H1 (cell line): ENCODE data around the gene FOXM1. TPM values are rescaled to one million over a fixed set of nuclear protein-coding genes. Genes with fewer than 3 reads are reported as not detected.

Experiments
- BACH1 ChIP-seq: IDR thresholded peaks from 2 replicates; pipeline ENCODE4 v1.6.1; 2012; ENCODE audit warnings: low read length, improper control_type of control experiment
- CEBPB ChIP-seq: IDR thresholded peaks from 2 replicates; pipeline ENCODE4 v1.6.1; 2012; ENCODE audit warnings: low read depth, low read length
- GABPA ChIP-seq: IDR thresholded peaks from 2 replicates; pipeline ENCODE4 v1.6.1; 2011; ENCODE audit warnings: mild to moderate bottlenecking, low read length, moderate library complexity, borderline replicate concordance; ENCODE audit not compliant: insufficient read depth
- GTF2F1 ChIP-seq: IDR thresholded peaks from 2 replicates; pipeline ENCODE4 v1.6.1; 2012; ENCODE audit warnings: low read depth, low read length, improper control_type of control experiment, borderline replicate concordance
- HDAC6 ChIP-seq: IDR thresholded peaks from one replicate; pipeline ENCODE4 v1.7.1; 2012; ENCODE audit warnings: low read depth, mild to moderate bottlenecking, inconsistent platforms, low read length, moderate library complexity
- POLR2A ChIP-seq, 2 experiments: IDR thresholded peaks; 1 replicate in 1 of 2; 2 replicates in 1 of 2; pipeline ENCODE4 v1.6.1; 2011; ENCODE audit warnings: low read depth in 2 of 2, low read length in 2 of 2, mild to moderate bottlenecking in 2 of 2; ENCODE audit errors: control extremely low read depth in 1 of 2
- RBBP5 ChIP-seq: IDR thresholded peaks from 2 replicates; pipeline ENCODE4 v1.7.1; 2012; ENCODE audit warnings: low read depth, mild to moderate bottlenecking, inconsistent platforms, low read length, moderate library complexity, borderline replicate concordance
- SP2 ChIP-seq: IDR thresholded peaks from 2 replicates; pipeline ENCODE4 v1.6.1; 2012; ENCODE audit warnings: mild to moderate bottlenecking, low read length, inconsistent platforms
- polyA plus RNA-seq, 7 experiments: library from polyadenylated mRNA; depleted of rRNA in 3 of 7; stranded (reverse) in 5 of 7; unstranded in 2 of 7; fragments of >200 nt in 5 of 7; fragments of 200-250 nt in 2 of 7; gene quantifications; 1 replicate in 5 of 7; 2 replicates in 1 of 7; 4 replicates in 1 of 7; pipeline versions ENCODE4 v1.2.1 to v1.2.3, GENCODE V29; 2011 to 2013; ENCODE audit warnings: missing spikeins in 2 of 7, mixed read lengths in 2 of 7
- total RNA-seq: library from RNA; stranded (reverse); fragmentation: NEBNext Ultra II Directional; extraction: Animal tissue kit (Norgen Biotek cat#: 25700); gene quantifications from 2 replicates; pipeline ENCODE4 v1.2.1, GENCODE V29; 2021
- TF ChIP-seq, protein P1 (sequence below): fragments of 300-600 bp; sonication (generic); IDR thresholded peaks from 2 replicates; pipeline ENCODE4 v1.7.1; 2012; ENCODE audit warnings: low read length, moderate library complexity, mild to moderate bottlenecking, inconsistent platforms; ENCODE audit not compliant: insufficient replicate concordance
- TF ChIP-seq, protein P2 (sequence below): IDR thresholded peaks from 2 replicates; pipeline ENCODE4 v1.6.1; 2012; ENCODE audit warnings: inconsistent platforms

The FOXM1 gene
- total and polyA plus RNA-seq, 2 of the 8 experiments (the other 6 are each of a cell fraction or from before 2014, with no cell fraction given), result 58.1 to 121 TPM

DNA sequence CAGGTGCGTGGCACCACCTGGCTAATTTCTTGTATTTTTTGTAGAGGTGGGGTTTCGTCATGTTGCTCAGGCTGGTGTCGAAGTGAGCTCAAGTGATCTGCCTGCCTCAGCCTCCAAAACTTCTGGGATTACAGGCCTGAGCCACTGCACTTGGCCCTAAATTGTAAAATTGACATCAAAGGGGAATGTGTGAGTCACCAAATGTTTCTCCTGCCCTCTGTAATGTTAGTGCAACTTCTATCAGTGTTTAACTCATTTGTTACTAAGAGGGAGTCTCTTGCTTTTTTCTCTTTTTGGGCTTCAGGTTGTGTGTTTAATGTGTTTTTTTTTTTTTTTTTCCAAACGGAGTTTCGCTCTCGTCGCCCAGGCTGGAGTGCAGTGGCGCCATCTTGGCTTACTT is 16.0 kb upstream of the FOXM1 start (continued):
- TF ChIP-seq, protein P1, sequence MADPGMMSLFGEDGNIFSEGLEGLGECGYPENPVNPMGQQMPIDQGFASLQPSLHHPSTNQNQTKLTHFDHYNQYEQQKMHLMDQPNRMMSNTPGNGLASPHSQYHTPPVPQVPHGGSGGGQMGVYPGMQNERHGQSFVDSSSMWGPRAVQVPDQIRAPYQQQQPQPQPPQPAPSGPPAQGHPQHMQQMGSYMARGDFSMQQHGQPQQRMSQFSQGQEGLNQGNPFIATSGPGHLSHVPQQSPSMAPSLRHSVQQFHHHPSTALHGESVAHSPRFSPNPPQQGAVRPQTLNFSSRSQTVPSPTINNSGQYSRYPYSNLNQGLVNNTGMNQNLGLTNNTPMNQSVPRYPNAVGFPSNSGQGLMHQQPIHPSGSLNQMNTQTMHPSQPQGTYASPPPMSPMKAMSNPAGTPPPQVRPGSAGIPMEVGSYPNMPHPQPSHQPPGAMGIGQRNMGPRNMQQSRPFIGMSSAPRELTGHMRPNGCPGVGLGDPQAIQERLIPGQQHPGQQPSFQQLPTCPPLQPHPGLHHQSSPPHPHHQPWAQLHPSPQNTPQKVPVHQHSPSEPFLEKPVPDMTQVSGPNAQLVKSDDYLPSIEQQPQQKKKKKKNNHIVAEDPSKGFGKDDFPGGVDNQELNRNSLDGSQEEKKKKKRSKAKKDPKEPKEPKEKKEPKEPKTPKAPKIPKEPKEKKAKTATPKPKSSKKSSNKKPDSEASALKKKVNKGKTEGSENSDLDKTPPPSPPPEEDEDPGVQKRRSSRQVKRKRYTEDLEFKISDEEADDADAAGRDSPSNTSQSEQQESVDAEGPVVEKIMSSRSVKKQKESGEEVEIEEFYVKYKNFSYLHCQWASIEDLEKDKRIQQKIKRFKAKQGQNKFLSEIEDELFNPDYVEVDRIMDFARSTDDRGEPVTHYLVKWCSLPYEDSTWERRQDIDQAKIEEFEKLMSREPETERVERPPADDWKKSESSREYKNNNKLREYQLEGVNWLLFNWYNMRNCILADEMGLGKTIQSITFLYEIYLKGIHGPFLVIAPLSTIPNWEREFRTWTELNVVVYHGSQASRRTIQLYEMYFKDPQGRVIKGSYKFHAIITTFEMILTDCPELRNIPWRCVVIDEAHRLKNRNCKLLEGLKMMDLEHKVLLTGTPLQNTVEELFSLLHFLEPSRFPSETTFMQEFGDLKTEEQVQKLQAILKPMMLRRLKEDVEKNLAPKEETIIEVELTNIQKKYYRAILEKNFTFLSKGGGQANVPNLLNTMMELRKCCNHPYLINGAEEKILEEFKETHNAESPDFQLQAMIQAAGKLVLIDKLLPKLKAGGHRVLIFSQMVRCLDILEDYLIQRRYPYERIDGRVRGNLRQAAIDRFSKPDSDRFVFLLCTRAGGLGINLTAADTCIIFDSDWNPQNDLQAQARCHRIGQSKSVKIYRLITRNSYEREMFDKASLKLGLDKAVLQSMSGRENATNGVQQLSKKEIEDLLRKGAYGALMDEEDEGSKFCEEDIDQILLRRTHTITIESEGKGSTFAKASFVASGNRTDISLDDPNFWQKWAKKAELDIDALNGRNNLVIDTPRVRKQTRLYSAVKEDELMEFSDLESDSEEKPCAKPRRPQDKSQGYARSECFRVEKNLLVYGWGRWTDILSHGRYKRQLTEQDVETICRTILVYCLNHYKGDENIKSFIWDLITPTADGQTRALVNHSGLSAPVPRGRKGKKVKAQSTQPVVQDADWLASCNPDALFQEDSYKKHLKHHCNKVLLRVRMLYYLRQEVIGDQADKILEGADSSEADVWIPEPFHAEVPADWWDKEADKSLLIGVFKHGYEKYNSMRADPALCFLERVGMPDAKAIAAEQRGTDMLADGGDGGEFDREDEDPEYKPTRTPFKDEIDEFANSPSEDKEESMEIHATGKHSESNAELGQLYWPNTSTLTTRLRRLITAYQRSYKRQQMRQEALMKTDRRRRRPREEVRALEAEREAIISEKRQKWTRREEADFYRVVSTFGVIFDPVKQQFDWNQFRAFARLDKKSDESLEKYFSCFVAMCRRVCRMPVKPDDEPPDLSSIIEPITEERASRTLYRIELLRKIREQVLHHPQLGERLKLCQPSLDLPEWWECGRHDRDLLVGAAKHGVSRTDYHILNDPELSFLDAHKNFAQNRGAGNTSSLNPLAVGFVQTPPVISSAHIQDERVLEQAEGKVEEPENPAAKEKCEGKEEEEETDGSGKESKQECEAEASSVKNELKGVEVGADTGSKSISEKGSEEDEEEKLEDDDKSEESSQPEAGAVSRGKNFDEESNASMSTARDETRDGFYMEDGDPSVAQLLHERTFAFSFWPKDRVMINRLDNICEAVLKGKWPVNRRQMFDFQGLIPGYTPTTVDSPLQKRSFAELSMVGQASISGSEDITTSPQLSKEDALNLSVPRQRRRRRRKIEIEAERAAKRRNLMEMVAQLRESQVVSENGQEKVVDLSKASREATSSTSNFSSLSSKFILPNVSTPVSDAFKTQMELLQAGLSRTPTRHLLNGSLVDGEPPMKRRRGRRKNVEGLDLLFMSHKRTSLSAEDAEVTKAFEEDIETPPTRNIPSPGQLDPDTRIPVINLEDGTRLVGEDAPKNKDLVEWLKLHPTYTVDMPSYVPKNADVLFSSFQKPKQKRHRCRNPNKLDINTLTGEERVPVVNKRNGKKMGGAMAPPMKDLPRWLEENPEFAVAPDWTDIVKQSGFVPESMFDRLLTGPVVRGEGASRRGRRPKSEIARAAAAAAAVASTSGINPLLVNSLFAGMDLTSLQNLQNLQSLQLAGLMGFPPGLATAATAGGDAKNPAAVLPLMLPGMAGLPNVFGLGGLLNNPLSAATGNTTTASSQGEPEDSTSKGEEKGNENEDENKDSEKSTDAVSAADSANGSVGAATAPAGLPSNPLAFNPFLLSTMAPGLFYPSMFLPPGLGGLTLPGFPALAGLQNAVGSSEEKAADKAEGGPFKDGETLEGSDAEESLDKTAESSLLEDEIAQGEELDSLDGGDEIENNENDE, result no peak
- TF ChIP-seq BACH1, result no peak
- TF ChIP-seq SP2, result no peak
- no peak for TF ChIP-seq POLR2A (IDR thresholded peaks at IDR 0.05; ENCODE audit: control extremely low read depth in 1 of 2, low read depth in 2 of 2, low read length in 2 of 2)
- TF ChIP-seq CEBPB, result no peak
- TF ChIP-seq, protein P2, sequence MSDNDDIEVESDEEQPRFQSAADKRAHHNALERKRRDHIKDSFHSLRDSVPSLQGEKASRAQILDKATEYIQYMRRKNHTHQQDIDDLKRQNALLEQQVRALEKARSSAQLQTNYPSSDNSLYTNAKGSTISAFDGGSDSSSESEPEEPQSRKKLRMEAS, result no peak
- no peak for TF ChIP-seq RBBP5
- no peak for TF ChIP-seq GABPA
- TF ChIP-seq HDAC6, result no peak
- TF ChIP-seq GTF2F1, result no peak
